VCaP (cell line): ENCODE measurements around the gene UBTF.

Experiments
- H3K27ac ChIP-seq: fragments of 450-650 bp; 2 replicates; pipeline ENCODE4 v1.5.1; 2017
- CTCF ChIP-seq: fragments of 450-650 bp; conservative IDR thresholded peaks from 2 replicates; pipeline ENCODE4 v1.5.1; 2017; ENCODE audit warnings: mild to moderate bottlenecking, moderate library complexity

The UBTF gene

GRCh38 chr17:44191369-44191768 is 28.1 kb downstream of the UBTF start:
- H3K27ac ChIP-seq, result peak overlapping the region; percentile 36; the same call in 1 of the 2 replicates
- TF ChIP-seq CTCF, result no peak

GRCh38 chr17:44190481-44190880 is 29.0 kb downstream of the UBTF start:
- no peak for TF ChIP-seq CTCF
- H3K27ac ChIP-seq, result no peak overlapping the region

DNA sequence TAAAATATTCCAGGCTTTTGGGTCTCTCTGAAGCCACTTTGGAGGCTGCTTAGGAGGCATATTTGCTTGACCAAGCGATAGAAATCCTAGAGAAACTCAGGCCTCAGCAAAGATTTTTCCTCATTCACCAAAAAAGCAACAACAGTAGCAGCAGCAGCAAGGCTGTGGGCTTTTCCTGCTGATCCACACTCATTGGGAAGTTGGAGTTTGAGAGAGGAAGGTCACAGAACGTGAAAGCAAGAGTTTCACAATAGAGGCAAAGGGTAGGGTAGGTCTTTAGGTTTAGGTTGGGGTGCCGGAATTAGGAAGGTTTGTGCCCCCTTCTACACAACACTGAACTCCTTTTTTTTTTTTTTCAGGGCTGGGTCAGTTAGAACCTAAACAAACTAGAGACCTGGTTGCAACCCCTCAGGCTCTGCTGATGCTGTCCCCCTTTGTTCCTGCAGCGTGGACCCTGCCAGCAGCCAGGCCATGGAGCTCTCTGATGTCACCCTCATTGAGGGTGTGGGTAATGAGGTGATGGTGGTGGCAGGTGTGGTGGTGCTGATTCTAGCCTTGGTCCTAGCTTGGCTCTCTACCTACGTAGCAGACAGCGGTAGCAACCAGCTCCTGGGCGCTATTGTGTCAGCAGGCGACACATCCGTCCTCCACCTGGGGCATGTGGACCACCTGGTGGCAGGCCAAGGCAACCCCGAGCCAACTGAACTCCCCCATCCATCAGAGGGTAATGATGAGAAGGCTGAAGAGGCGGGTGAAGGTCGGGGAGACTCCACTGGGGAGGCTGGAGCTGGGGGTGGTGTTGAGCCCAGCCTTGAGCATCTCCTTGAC is 30.7 kb downstream of the UBTF start:
- H3K27ac ChIP-seq, result peak overlapping the region; percentile 93; the same call in 1 of the 2 replicates
- TF ChIP-seq CTCF, result no peak

DNA sequence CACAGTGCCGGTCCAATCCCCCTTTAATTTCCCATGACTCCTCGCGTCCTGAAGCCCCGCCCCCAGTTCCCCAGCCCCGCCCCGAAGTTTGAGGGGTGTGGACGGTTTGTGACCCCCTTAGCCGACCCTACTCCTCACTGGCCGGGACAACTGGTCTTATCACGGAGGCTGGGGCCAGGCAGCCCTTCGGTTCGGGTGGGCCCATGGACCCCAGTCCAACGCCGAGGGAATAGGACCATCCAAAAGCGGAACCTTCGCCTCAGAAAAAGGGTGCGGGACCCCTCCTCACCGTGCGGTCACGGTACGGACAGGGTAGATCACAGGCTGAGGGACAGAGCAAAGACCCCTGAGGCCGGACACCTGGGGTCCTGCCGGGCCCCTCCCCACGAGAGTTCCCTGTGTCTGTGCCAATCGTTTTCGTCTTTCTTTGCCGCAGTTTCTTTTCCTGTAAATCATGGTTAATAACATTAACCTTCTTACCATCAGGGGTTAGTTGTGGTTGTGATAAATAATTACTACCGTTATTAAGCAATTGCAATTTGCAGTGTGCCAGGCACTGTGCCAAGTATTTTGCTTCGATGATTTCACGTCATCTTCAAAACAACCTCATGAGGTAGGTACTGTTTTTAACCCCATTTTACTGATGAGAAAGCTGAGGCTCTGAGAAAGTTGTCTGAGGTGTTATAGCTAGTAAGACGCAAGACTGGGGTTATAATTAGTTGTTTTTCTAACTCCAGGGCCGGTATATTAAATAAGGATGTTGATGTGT is 32.2 kb downstream of the UBTF start:
- H3K27ac ChIP-seq, result peak overlapping the region; percentile 93
- TF ChIP-seq CTCF, result no peak

DNA sequence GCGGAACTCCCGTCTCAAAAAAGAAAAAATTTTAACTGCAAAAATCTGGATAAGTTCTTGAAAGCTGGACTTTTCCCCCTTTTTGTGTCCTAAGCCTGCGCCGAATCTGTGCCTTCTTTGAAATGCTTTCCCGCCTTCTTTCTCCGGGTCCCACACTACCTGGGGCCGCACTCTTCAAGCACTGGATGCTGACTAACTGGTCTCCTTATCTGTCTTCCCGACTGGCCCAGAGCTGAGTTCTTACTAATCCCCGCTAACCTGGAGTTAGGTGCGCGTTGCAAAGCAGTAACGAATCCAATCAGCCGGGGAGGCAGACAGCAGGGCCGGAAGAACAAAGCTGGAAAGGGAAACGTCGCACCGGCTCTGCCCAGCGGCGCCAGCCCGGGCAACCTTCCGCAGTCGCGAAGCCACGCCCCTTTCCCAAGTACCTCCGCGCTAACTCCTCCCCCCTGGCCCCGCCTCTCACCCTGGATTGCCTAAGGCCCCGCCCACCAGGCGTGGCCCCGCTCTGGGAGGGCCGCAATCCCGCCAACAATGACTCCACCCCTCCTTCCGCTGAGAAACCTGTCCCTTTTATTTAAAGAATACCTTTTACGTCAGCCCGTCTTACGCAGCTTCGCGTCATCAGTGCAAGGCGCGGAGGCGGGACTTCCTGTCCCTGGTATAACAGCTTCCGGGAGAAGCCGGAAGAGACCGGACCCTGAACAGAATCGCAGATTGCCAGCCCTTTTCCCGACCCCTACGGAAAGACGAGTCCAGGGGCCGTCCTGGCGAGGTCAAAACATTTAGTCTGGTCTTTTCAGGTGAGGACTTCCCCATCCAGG is 33.0 kb downstream of the UBTF start, which contains the start of gene TMUB2:
TSS of gene TMUB2 (plus strand) at position 666 of the 824 bp plus-strand sequence. CDS start 737 bp downstream, outside the sequence.
- TF ChIP-seq CTCF, result no peak
- H3K27ac ChIP-seq, result peak within 1 kb of the TSS; percentile 93

GRCh38 chr17:44184212-44184810 is 35.2 kb downstream of the UBTF start:
- no peak for TF ChIP-seq CTCF
- no peak overlapping the region; the same call in 1 of the 2 replicates for H3K27ac ChIP-seq
